ENCODE results near the gene EPHX1. TPM values are rescaled to one million over a fixed set of nuclear protein-coding genes. Genes with fewer than 3 reads are reported as not detected.
"Not testable (repeated sequence)": the region's sequence is repeated elsewhere in the genome, so short reads cannot be mapped to it uniquely, and the experiment has no call there.

EPHX1 gene
- total and polyA plus RNA-seq, 4 donors: 36.4 to 95.4 (median 60.7) TPM

DNA sequence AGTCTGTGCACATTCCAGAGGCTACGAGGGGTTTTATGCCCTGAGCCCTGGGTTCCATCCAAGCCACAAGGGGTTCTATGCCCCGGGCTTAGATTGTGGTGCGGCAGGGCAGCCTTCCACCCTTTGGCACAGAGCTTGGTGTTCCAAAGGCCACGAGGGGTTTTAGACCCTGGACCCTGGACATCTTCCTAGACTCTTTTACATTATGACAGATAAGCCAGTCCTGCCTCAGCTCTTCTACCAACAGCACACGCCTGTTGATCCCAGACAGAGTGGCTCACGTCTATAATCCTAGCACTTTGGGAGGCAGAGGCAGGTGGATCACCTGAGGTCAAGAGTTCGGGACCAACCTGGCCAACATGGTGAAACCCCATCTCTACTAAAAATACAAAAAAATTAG lies 8.8 kb upstream of the EPHX1 start:
- WGBS (ENCODE audit: insufficient coverage): 94% methylated on average over 4 of the region's 7 CpGs
- not testable (repeated sequence) for H3K36me3 ChIP-seq (ENCODE audit: control insufficient read depth, insufficient read depth, low read length)

DNA sequence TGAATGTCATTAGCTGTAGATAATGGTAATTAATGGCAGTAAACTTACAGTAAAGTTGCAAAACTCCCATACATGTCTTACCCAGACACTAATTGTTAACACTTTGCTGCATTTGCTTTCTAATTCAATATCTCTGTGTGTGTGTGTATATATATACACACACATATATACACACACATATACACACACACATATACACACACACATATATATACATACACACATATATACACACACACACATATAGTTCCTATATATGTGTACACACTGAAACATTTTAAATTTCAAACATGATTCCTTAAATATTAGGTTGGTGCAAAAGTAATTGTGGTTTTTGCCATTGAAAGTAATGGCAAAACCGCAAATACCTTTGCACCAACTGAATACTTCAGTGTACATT lies 3.7 kb upstream of the EPHX1 start:
- no CpG with 5 or more reads among the region's 1 CpG for WGBS (ENCODE audit: insufficient coverage)
- no peak overlapping the region for H3K27ac ChIP-seq (ENCODE audit: low read depth, low read length)

More for the DNA sequence above, 8.8 kb upstream of the EPHX1 start:
- not testable (repeated sequence) for H3K27me3 ChIP-seq (ENCODE audit: control insufficient read depth, insufficient read depth, low read length); DNase-seq (ENCODE audit: low read depth in 4 of 6, low spot score in 6 of 6); H3K9me3 ChIP-seq (ENCODE audit: control insufficient read depth, insufficient read depth, low read length); H3K4me1 ChIP-seq (ENCODE audit: control insufficient read depth, insufficient read depth, low read length); H3K4me3 ChIP-seq (ENCODE audit: low read depth, low read length); H3K27ac ChIP-seq (ENCODE audit: low read depth, low read length)

GRCh38 chr1:225806736-225807135 lies 3.2 kb upstream of the EPHX1 start:
- not testable (repeated sequence) for H3K27me3 ChIP-seq (ENCODE audit: control insufficient read depth, insufficient read depth, low read length); H3K27ac ChIP-seq (ENCODE audit: low read depth, low read length); DNase-seq (ENCODE audit: low read depth in 4 of 6, low spot score in 6 of 6); H3K36me3 ChIP-seq (ENCODE audit: control insufficient read depth, insufficient read depth, low read length); H3K9me3 ChIP-seq (ENCODE audit: control insufficient read depth, insufficient read depth, low read length); H3K4me3 ChIP-seq (ENCODE audit: low read depth, low read length)
- H3K4me1 ChIP-seq (ENCODE audit: control insufficient read depth, insufficient read depth, low read length): peaks cover 18% of the 10 kb centered on the region
- 100% methylated on average over 1 of the region's 3 CpGs for WGBS (ENCODE audit: insufficient coverage)

More for the DNA sequence above, 3.7 kb upstream of the EPHX1 start:
- Histone ChIP-seq H3K4me3 (ENCODE audit: low read depth, low read length) (no peak overlapping the region), H3K9me3 (ENCODE audit: control insufficient read depth, insufficient read depth, low read length) (no peaks in the 10 kb centered on the region), H3K27me3 (ENCODE audit: control insufficient read depth, insufficient read depth, low read length) (no peaks in the 10 kb centered on the region), H3K36me3 (ENCODE audit: control insufficient read depth, insufficient read depth, low read length) (peaks cover 4% of the 10 kb centered on the region), H3K4me1 (ENCODE audit: control insufficient read depth, insufficient read depth, low read length) (peaks cover 13% of the 10 kb centered on the region)
- no peak for DNase-seq (ENCODE audit: low read depth in 4 of 6, low spot score in 6 of 6)

DNA sequence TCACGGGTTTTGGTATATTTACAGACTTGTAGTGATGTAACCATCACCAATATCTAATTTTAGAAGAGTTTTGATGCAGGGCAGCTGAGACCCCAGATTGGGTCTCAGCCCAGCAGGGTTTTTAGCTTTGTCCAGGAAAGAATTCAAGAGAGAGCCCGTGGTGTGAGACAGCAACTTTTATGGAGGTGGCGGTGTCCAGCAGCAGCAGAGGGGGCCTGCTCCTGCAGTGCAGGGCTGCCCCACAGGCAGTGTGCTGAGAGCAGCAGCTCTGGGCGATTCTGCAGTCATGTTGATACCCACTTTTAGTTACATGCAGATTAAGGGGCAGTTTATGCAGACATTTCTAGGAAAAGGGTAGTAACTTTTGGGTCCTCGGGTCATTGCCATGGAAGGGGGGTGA lies 1.8 kb upstream of the EPHX1 start:
- H3K4me3 ChIP-seq (ENCODE audit: low read depth, low read length): no peak overlapping the region
- H3K9me3 ChIP-seq (ENCODE audit: control insufficient read depth, insufficient read depth, low read length): no peaks in the 10 kb centered on the region
- peaks cover 2% of the 10 kb centered on the region for H3K36me3 ChIP-seq (ENCODE audit: control insufficient read depth, insufficient read depth, low read length)
- H3K27me3 ChIP-seq (ENCODE audit: control insufficient read depth, insufficient read depth, low read length): no peaks in the 10 kb centered on the region
- 80% methylated on average over 4 of the region's 5 CpGs for WGBS (ENCODE audit: insufficient coverage)
- no peak overlapping the region for H3K27ac ChIP-seq (ENCODE audit: low read depth, low read length)
- DNase-seq (ENCODE audit: low read depth in 4 of 6, low spot score in 6 of 6): no peak
- H3K4me1 ChIP-seq (ENCODE audit: control insufficient read depth, insufficient read depth, low read length): peaks cover 32% of the 10 kb centered on the region

- DNase-seq (ENCODE audit: low read depth in 4 of 6, low spot score in 6 of 6): peak in 2 of 6 donors; percentile 40 to 53
- Histone ChIP-seq H3K4me3 (ENCODE audit: low read depth, low read length) (peak overlapping the region; percentile 65), H3K4me1 (ENCODE audit: control insufficient read depth, insufficient read depth, low read length) (peaks cover 54% of the 10 kb centered on the region), H3K27ac (ENCODE audit: low read depth, low read length) (peak overlapping the region; percentile 69)
- not testable (repeated sequence) for H3K9me3 ChIP-seq (ENCODE audit: control insufficient read depth, insufficient read depth, low read length); H3K27me3 ChIP-seq (ENCODE audit: control insufficient read depth, insufficient read depth, low read length); H3K36me3 ChIP-seq (ENCODE audit: control insufficient read depth, insufficient read depth, low read length)
- WGBS (ENCODE audit: insufficient coverage): 15% methylated on average over 11 of the region's 29 CpGs
These were observed 935 bp downstream of the EPHX1 start for GRCh38 chr1:225810579-225811538.

- Histone ChIP-seq H3K4me3 (ENCODE audit: low read depth, low read length) (peak overlapping the region; percentile 65), H3K27ac (ENCODE audit: low read depth, low read length) (no peak overlapping the region)
These were observed 1.9 kb downstream of the EPHX1 start for GRCh38 chr1:225811622-225812487.

GRCh38 chr1:225812488-225813213 lies 2.7 kb downstream of the EPHX1 start:
- DNase-seq (ENCODE audit: low read depth in 4 of 6, low spot score in 6 of 6): peak in 1 of 6 donors; percentile 38
- WGBS (ENCODE audit: insufficient coverage): 73% methylated on average over 5 of the region's 8 CpGs
- H3K36me3 ChIP-seq (ENCODE audit: control insufficient read depth, insufficient read depth, low read length): peaks cover 3% of the 10 kb centered on the region
- H3K27ac ChIP-seq (ENCODE audit: low read depth, low read length): peak overlapping the region; percentile 69
- no peaks in the 10 kb centered on the region for H3K9me3 ChIP-seq (ENCODE audit: control insufficient read depth, insufficient read depth, low read length)
- H3K4me1 ChIP-seq (ENCODE audit: control insufficient read depth, insufficient read depth, low read length): peaks cover 70% of the 10 kb centered on the region
- no peaks in the 10 kb centered on the region for H3K27me3 ChIP-seq (ENCODE audit: control insufficient read depth, insufficient read depth, low read length)
- H3K4me3 ChIP-seq (ENCODE audit: low read depth, low read length): no peak overlapping the region

More at GRCh38 chr1:225811622-225812487, 1.9 kb downstream of the EPHX1 start:
- peak in 2 of 6 donors; percentile 17 to 46 for DNase-seq (ENCODE audit: low read depth in 4 of 6, low spot score in 6 of 6)
- H3K27me3 ChIP-seq (ENCODE audit: control insufficient read depth, insufficient read depth, low read length): no peaks in the 10 kb centered on the region
- H3K4me1 ChIP-seq (ENCODE audit: control insufficient read depth, insufficient read depth, low read length): peaks cover 62% of the 10 kb centered on the region
- H3K9me3 ChIP-seq (ENCODE audit: control insufficient read depth, insufficient read depth, low read length): no peaks in the 10 kb centered on the region
- H3K36me3 ChIP-seq (ENCODE audit: control insufficient read depth, insufficient read depth, low read length): no peaks in the 10 kb centered on the region
- WGBS (ENCODE audit: insufficient coverage): 70% methylated on average over 4 of the region's 10 CpGs

GRCh38 chr1:225813214-225813964 lies 3.5 kb downstream of the EPHX1 start:
- H3K36me3 ChIP-seq (ENCODE audit: control insufficient read depth, insufficient read depth, low read length): peaks cover 3% of the 10 kb centered on the region
- H3K9me3 ChIP-seq (ENCODE audit: control insufficient read depth, insufficient read depth, low read length): no peaks in the 10 kb centered on the region
- no peaks in the 10 kb centered on the region for H3K27me3 ChIP-seq (ENCODE audit: control insufficient read depth, insufficient read depth, low read length)
- peak overlapping the region; percentile 69 for H3K27ac ChIP-seq (ENCODE audit: low read depth, low read length)
- WGBS (ENCODE audit: insufficient coverage): 67% methylated on average over 3 of the region's 10 CpGs
- DNase-seq (ENCODE audit: low read depth in 4 of 6, low spot score in 6 of 6): peak in 1 of 6 donors; percentile 62
- peaks cover 73% of the 10 kb centered on the region for H3K4me1 ChIP-seq (ENCODE audit: control insufficient read depth, insufficient read depth, low read length)
- H3K4me3 ChIP-seq (ENCODE audit: low read depth, low read length): no peak overlapping the region
